IPS-NIHi7 (cell line): ENCODE measurements around the gene PCID2.
"Not testable (repeated sequence)": the region's sequence is repeated elsewhere in the genome, so short reads cannot be mapped to it uniquely, and the experiment has no call there.

ENCODE experiments used
- DNase-seq: peaks from one replicate; pipeline ENCODE4 v3.0.0; 2012; ENCODE audit warnings: mixed read lengths; ENCODE audit errors: extremely low spot score

Gene PCID2

GRCh38 chr13:113208421-113209335 is at the start of gene PCID2:
Gene PCID2 (minus strand): TSS chr13:113208669. CDS start chr13:113208634, 35 bp downstream.
- peak; percentile 94 for DNase-seq

GRCh38 chr13:113257908-113258307 is 49.4 kb upstream of the PCID2 start:
- not testable (repeated sequence) for DNase-seq

GRCh38 chr13:113252516-113253095 is 44.1 kb upstream of the PCID2 start:
- DNase-seq, result no peak

GRCh38 chr13:113245849-113246796 is 37.7 kb upstream of the PCID2 start:
- DNase-seq, result no peak

- no peak for DNase-seq
These were observed 35.4 kb upstream of the PCID2 start for GRCh38 chr13:113243847-113244246.

- not testable (repeated sequence) for DNase-seq
These were observed 33.2 kb upstream of the PCID2 start for GRCh38 chr13:113241623-113242022.

GRCh38 chr13:113239986-113240385 is 31.5 kb upstream of the PCID2 start:
- DNase-seq, result no peak

GRCh38 chr13:113239357-113239756 is 30.9 kb upstream of the PCID2 start:
- no peak for DNase-seq

- DNase-seq, result no peak
These were observed 30.1 kb upstream of the PCID2 start for GRCh38 chr13:113238536-113238935.

GRCh38 chr13:113233101-113233500 is 24.6 kb upstream of the PCID2 start:
- no peak for DNase-seq

GRCh38 chr13:113232208-113233003 is 23.9 kb upstream of the PCID2 start:
- no peak for DNase-seq

GRCh38 chr13:113231306-113232207 is 23.1 kb upstream of the PCID2 start:
- no peak for DNase-seq

- DNase-seq, result no peak
These were observed 21.3 kb upstream of the PCID2 start for GRCh38 chr13:113229791-113230190.

GRCh38 chr13:113229161-113229560 is 20.7 kb upstream of the PCID2 start:
- no peak for DNase-seq

- DNase-seq, result no peak
These were observed 18.5 kb upstream of the PCID2 start for GRCh38 chr13:113226873-113227450.

- no peak for DNase-seq
These were observed 17.0 kb upstream of the PCID2 start for GRCh38 chr13:113225515-113225914.

- DNase-seq, result no peak
These were observed 16.0 kb upstream of the PCID2 start for GRCh38 chr13:113224486-113224885.

GRCh38 chr13:113223070-113223469 is 14.6 kb upstream of the PCID2 start:
- no peak for DNase-seq

- DNase-seq, result no peak
These were observed 12.4 kb upstream of the PCID2 start for GRCh38 chr13:113220877-113221276.

GRCh38 chr13:113220141-113220598 is 11.7 kb upstream of the PCID2 start:
- DNase-seq, result no peak
